ENCODE measurements around the gene PCLO.
"Not testable (repeated sequence)": the region's sequence is repeated elsewhere in the genome, so short reads cannot be mapped to it uniquely, and the experiment has no call there.

The PCLO gene

GRCh38 chr7:82961240-82961639 lies 201.4 kb downstream of the PCLO start:
- no peak for DNase-seq

DNA sequence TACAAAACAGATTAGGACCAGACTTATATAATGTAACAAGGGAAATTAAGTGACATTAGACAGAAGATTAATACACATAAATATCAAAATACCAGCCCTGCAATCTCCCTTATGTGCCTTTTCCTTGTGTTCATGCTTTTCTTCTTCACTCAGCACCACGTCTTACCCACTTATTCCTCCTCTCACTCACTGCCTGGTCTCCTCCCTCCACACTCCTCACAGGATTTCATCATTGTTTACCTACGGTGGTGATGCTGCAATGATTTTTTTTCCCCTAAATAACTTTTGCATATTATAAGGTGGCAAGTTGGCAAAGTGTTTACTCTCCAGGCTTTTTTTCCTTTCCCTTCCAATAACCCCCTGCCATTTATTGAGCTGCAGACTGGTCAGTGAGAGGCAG lies 203.2 kb downstream of the PCLO start:
- DNase-seq = no peak

DNA sequence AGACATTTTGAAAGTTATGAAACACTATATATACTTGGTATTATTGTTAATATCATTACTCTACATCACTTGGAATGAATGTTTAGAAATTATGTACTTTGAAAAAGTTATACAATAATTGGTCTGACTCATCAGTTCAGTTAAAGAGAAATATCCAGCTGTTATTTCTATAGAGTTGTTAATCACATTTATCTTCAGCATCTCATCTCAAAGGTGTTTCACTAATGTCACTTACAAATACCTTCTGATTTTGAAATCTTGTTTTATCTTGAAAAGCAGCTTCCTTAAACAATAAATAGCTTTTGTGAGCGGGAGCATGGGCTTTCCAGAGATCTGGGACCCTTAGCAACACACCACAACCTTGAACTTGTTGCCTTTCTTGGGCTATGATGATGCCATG lies 205.2 kb downstream of the PCLO start:
- no peak for DNase-seq

DNA sequence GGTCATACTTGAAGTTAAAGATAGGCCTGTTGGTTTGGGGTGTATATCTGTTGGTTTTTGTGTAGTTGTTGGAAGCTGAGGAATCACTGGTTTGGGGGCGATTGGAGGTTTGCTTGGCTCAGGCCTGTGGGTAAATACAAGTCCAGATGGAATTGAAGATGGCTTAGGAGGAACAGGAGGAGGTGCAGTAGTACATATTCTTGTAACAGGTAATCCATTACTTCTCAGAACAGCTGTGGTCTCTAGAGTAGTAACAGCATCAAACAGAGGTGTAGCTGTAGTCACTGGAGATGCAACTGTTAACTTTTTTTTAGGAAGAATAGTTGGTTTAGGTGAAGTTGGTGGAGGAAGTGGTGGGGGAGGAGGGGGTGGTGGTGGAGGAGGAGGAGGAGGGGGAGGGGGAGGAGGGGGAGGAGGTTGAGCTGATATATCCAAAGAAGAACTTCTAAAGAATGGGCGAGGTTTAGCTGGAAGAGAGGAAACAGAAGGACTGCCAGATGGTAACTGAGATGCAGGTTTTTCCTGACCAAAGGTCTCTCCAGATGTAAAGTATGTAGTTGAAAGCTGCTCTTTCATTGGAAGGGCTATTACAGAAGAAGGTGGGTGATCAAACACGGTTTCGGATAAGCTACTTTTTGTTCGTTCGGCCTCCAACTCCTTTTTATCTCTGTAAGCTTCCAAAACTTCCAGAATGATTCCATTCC lies 209.2 kb downstream of the PCLO start:
- DNase-seq = no peak

GRCh38 chr7:82950436-82950835 lies 212.2 kb downstream of the PCLO start:
- no peak for DNase-seq

DNA sequence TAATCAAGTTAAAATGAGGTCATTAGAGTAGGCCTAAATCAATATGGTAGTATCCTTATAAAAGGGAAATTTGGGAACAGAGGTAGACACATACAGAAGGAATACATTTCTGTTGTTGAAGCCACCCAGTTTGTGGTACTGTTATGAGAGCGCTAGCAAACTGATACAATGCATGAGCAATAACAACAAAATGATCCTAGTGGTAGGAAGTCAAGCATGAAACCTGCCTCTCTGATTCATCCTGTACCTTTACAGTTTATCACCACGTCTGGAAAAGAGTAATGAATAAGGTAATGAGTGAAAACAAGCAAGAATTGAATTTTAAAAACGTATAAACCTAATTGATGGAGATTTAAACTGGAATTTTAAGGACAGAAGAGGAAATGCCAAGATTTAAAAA lies 217.2 kb downstream of the PCLO start:
- no peak for DNase-seq

DNA sequence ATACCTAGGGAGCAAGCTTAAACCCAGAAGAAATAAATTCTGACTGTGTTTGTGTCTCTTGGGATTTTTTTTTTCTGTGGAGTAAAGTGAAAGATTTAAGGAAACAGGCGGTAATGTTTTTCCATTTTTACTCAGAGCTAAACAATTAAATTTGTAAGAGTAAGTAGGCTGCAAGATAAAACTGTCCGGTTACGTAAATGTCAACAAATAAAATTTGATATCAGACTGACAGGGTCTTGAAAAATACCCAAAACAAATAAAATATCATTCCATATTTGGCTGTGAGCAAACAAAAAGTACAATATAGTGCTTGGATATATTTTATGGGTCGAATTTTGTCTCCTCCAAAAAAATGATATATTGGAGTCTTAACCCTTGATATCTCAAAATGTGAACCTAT lies 217.6 kb downstream of the PCLO start:
- no peak for DNase-seq

- DNase-seq = no peak
Measured at GRCh38 chr7:82932516-82932915, 230.2 kb downstream of the PCLO start.

GRCh38 chr7:82926477-82926876 lies 236.2 kb downstream of the PCLO start:
- DNase-seq = no peak

- DNase-seq = no peak
Measured at GRCh38 chr7:82925331-82925730, 237.4 kb downstream of the PCLO start.

GRCh38 chr7:82906502-82906901 lies 256.2 kb downstream of the PCLO start:
- no peak for DNase-seq

GRCh38 chr7:82904871-82905270 lies 257.8 kb downstream of the PCLO start:
- DNase-seq = no peak

DNA sequence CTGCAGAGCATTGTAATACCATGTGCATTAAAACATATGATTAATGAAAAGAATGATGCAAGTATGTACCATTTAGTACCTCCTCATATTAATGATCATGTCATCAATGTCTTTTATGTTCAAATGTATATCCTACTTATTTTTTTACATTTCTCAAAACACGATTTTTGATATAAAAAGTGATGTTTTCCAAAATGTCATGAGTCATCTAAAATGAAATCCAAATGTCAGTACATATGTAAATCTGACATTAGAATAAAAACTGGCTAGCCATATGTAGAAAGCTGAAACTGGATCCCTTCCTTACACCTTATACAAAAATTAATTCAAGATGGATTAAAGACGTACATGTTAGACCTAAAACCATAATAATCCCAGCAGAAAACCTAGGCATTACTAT lies 261.6 kb downstream of the PCLO start:
- not testable (repeated sequence) for DNase-seq

DNA sequence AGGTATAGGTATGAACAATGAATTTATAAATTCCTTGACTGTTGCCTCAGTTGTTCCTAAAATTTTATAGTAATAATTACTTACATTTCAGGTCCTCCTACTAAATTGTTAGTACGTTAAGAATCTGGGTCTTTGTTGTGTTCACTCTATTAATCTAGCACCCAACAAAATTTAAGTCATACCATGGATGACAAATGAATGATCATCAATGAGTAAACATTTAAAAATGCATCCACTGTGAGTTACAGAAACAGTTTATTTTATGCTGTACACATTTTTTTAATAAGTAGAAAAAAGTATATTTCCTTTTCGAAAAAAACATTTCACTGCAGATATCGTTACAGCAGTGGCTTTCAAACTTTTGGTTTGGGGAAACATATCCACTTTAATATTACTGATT lies 265.2 kb downstream of the PCLO start:
- no peak for DNase-seq

DNA sequence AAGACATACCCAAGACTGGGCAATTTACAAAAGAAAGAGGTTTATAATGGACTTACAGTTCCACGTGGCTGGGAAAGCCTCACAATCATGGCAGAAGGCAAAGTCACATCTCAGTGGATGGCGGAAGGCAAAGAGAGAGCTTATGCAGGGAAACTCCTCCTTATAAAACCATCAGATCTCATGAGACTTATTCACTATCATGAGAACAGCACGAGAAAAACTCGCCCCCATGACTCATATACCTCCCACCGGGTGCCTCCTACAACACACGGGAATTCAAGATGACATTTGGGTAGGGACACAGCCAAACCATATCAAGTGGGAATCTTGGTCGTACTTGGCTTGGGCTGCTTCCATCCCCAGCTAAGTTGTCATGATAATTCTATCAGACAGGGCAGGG lies 268.3 kb downstream of the PCLO start:
- not testable (repeated sequence) for DNase-seq

GRCh38 chr7:82886324-82886723 lies 276.4 kb downstream of the PCLO start:
- DNase-seq = no peak

- DNase-seq = no peak
Measured at GRCh38 chr7:82865856-82866255, 296.8 kb downstream of the PCLO start.

- DNase-seq = peak; percentile 19
Measured at GRCh38 chr7:82859106-82859850, 303.4 kb downstream of the PCLO start.

DNA sequence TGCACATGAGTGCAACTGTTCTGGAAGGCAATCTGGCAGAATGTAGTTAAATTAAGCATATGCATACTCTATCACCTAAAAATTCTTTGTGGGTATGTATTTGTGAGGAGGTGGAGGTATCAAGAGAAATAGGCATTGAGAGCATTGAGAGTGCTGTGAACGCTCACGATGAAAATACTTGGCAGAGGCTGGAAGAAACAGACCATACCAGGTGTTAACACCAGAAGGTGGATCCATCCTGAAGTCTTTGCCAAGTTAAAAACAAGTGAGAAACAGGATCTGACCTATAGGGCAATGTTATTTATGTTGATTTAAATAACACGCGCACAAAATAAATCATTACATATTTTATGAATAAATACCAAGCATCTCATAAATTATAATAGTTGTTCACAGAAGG lies 311.6 kb downstream of the PCLO start:
- no peak for DNase-seq

- no peak for DNase-seq
Measured at GRCh38 chr7:82841828-82842227, 320.9 kb downstream of the PCLO start.

DNA sequence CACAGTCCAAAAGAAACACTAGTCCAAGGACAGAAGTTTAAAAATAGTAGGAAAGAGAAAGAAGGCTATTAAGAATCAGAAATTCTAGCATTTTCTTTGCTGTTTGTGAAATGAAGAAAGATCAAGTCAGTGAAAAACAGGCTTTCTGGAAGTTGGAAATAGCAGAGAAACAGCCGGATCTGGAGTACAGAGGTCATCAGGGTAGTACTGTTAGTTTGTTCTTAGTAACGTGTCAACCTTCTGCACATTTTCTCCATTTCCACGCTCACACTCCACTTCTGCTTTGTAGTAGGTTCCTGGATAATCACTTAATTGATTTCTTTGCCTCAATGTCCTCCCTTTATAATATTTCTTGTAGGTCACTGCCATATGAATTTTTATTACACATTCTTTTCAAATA lies 322.6 kb downstream of the PCLO start:
- DNase-seq = no peak

DNA sequence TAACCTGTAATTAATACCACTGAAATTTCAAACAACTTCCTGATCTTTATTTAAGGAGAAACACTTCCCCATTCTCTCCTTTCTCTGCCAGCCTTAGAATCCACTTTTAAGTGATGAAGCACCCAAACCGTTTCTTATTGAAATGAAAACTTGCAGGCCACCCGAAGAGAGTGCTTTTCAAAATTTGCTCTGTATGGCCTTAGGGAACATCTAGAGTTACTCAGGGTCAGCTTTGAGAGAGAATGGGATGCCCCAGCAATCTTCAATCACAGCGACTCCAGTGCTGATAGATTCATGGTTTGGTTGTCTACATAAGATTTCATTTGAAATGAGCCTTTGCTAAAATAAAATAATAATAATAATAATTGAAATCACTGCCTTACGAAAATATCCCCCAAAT lies 323.1 kb downstream of the PCLO start:
- no peak for DNase-seq

DNA sequence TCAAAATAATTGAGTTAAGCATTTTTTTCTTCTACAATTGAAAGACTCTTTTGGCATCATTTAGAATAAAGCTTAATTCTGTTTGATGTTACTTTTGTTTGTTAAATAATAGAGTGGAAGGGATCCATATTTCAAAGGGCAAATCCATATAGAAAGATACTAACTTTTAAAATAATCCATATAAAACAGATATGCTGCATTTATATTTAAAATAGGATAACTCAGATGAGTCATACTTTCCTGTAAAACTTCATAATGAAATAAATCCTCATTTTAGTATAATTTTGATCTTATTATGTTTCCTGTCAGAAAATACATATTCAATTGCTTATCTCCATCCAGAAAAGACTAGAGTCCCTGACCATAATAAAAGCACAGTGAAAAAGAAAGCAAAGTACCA lies 323.6 kb downstream of the PCLO start:
- no peak for DNase-seq

- DNase-seq = no peak
Measured at GRCh38 chr7:82838314-82838713, 324.4 kb downstream of the PCLO start.

GRCh38 chr7:82823073-82823472 lies 339.6 kb downstream of the PCLO start:
- no peak for DNase-seq

All from MV-4-11 (cell line).